GM12878 (cell line): Measurements from ENCODE around the gene GAL. TPM values are rescaled to one million over a fixed set of nuclear protein-coding genes. Genes with fewer than 3 reads are reported as not detected.

Source experiments
- ATAC-seq: fragments of 200-7000 bp; cut with Tn5 transposase; 3 replicates; pipeline ENCODE4 v1.9.1; 2020; ENCODE audit warnings: mild to moderate bottlenecking, moderate library complexity
- BruUV-seq: library from RNA; stranded (reverse); fragments of 400-500 nt; replicated peaks from 2 replicates; lab custom pipeline; 2021; lab: Mats Ljungman, UMichigan
- CTCF ChIA-PET: fragments of 300-600 bp; sonication (Branson Sonifier 250); formaldehyde crosslinking; extraction: SDS; loops from one replicate; lab custom pipeline; 2021; ENCODE audit warnings: inconsistent platforms; lab: Yijun Ruan, JAX
- POLR2A ChIA-PET: fragments of 350-600 bp; formaldehyde crosslinking; extraction: SDS; loops from one replicate; lab custom pipeline; 2021; ENCODE audit warnings: inconsistent platforms; lab: Charles Lee
- RAD21 ChIA-PET: fragments of 300-600 bp; sonication (Branson Sonifier 250); formaldehyde crosslinking; loops from one replicate; lab custom pipeline; 2023; ENCODE audit warnings: antibody characterized with exemption; ENCODE audit not compliant: unreplicated experiment; lab: Charles Lee
- SMC1A ChIA-PET: fragments of 300-600 bp; sonication (Branson Sonifier 250); formaldehyde crosslinking; loops from one replicate; lab custom pipeline; 2023; ENCODE audit not compliant: unreplicated experiment, uncharacterized antibody; lab: Charles Lee
- DNase-seq: peaks from one replicate; pipeline ENCODE4 v3.0.0-alpha.2; 2011; ENCODE audit warnings: low read depth, low spot score
- FAIRE-seq: peaks from 3 replicates; lab custom pipeline; 2011; peaks lifted over from hg19 to GRCh38; lab: Jason Lieb, UNC
- H2AFZ ChIP-seq: 2 replicates; pipeline ENCODE4 v1.6.0; 2011; ENCODE audit warnings: low read depth, low read length, control low read depth; ENCODE audit not compliant: control insufficient read depth
- H3K27ac ChIP-seq: 2 replicates; pipeline ENCODE4 v1.5.1; 2011; ENCODE audit warnings: control low read depth; ENCODE audit not compliant: control insufficient read depth, insufficient read depth
- H3K27me3 ChIP-seq, 2 experiments: replicated peaks in 1 of 2; 2 replicates each; pipeline versions ENCODE4 v1.6.0 to v1.6.1; 2011; ENCODE audit warnings: low read length in 1 of 2; ENCODE audit not compliant: control insufficient read depth in 2 of 2, insufficient read depth in 2 of 2
- H3K36me3 ChIP-seq, 2 experiments: 2 replicates each; pipeline ENCODE4 v1.5.1; 2011; ENCODE audit warnings: low read length in 1 of 2; ENCODE audit not compliant: control insufficient read depth in 2 of 2, insufficient read depth in 2 of 2
- H3K4me1 ChIP-seq: 2 replicates; pipeline ENCODE4 v1.6.1; 2011; ENCODE audit warnings: mild to moderate bottlenecking, low read length, moderate library complexity, mixed read lengths; ENCODE audit not compliant: control insufficient read depth, insufficient read depth
- H3K4me2 ChIP-seq: 2 replicates; pipeline ENCODE4 v1.6.0; 2011; ENCODE audit warnings: control low read depth; ENCODE audit not compliant: control insufficient read depth, insufficient read depth
- H3K4me3 ChIP-seq: fragments of 200-600 bp; sonication (generic); 2 replicates; pipeline ENCODE4 v1.5.1; 2016
- H3K79me2 ChIP-seq: 2 replicates; pipeline ENCODE4 v1.6.0; 2011; ENCODE audit warnings: low read length; ENCODE audit not compliant: control insufficient read depth, insufficient read depth
- H3K9ac ChIP-seq: 2 replicates; pipeline ENCODE4 v1.8.0; 2011; ENCODE audit warnings: low read length, control low read depth, mixed read lengths; ENCODE audit not compliant: control insufficient read depth, insufficient read depth
- H3K9me3 ChIP-seq: replicated peaks from 3 replicates; pipeline ENCODE4 v1.5.1; 2011; ENCODE audit warnings: mild to moderate bottlenecking, low read length; ENCODE audit not compliant: control insufficient read depth, insufficient read depth
- H4K20me1 ChIP-seq: 2 replicates; pipeline ENCODE4 v1.6.0; 2011; ENCODE audit not compliant: control insufficient read depth, insufficient read depth
- BACH1 ChIP-seq: fragments of 450-650 bp; IDR thresholded peaks from 2 replicates; pipeline ENCODE4 v1.6.1; 2017; ENCODE audit warnings: mild to moderate bottlenecking, borderline replicate concordance
- CREB1 ChIP-seq: IDR thresholded peaks from 2 replicates; pipeline ENCODE4 v1.6.1; 2012; ENCODE audit warnings: low read depth, mild to moderate bottlenecking, inconsistent platforms
- EP300 ChIP-seq, 2 experiments: fragments of 150-350 bp in 1 of 2; IDR thresholded peaks; 2 replicates each; pipeline ENCODE4 v1.6.1; 2011 to 2012; ENCODE audit warnings: low read depth in 2 of 2, low read length in 2 of 2, borderline replicate concordance in 1 of 2, improper control_type of control experiment in 1 of 2, inconsistent platforms in 1 of 2; ENCODE audit not compliant: control insufficient read depth in 1 of 2
- GABPA ChIP-seq: IDR thresholded peaks from 2 replicates; pipeline ENCODE4 v1.6.1; 2014; ENCODE audit warnings: antibody characterized with exemption, low read depth, mild to moderate bottlenecking, inconsistent platforms
- MXI1 ChIP-seq: fragments of 150-350 bp; IDR thresholded peaks from 2 replicates; pipeline ENCODE4 v1.6.1; 2011; ENCODE audit warnings: low read depth, mild to moderate bottlenecking, inconsistent platforms, low read length, improper control_type of control experiment
- NFXL1 ChIP-seq: fragments of 450-650 bp; IDR thresholded peaks from 2 replicates; pipeline ENCODE4 v1.6.1; 2017; ENCODE audit warnings: antibody characterized with exemption, mild to moderate bottlenecking, borderline replicate concordance
- PAX5 ChIP-seq: IDR thresholded peaks from 2 replicates; pipeline ENCODE4 v1.6.1; 2011; ENCODE audit warnings: low read depth, low read length, borderline replicate concordance
- POLR2AphosphoS2 ChIP-seq: IDR thresholded peaks from 2 replicates; pipeline ENCODE4 v1.6.1; 2011; ENCODE audit warnings: low read depth, mild to moderate bottlenecking, low read length, improper control_type of control experiment, moderate library complexity
- SUPT20H ChIP-seq: IDR thresholded peaks from 2 replicates; pipeline ENCODE4 v1.6.1; 2011; ENCODE audit warnings: low read depth, mild to moderate bottlenecking, low read length, moderate library complexity, borderline replicate concordance; ENCODE audit not compliant: control insufficient read depth
- ZNF24 ChIP-seq: fragments of 450-650 bp; IDR thresholded peaks from 2 replicates; pipeline ENCODE4 v1.6.1; 2017; ENCODE audit warnings: antibody characterized with exemption, mild to moderate bottlenecking
- WGBS: methylation state at CpG from one replicate; pipeline ENCODE4 v1.1.6; 2016; ENCODE audit warnings: low lambda C conversion rate; ENCODE audit not compliant: insufficient replicate concordance, insufficient coverage; ENCODE audit errors: missing lambda C conversion rate; 5-methylcytosine and 5-hydroxymethylcytosine counted together
- in situ Hi-C: fragments of 300-500 bp; cut with MboI; formaldehyde crosslinking; loops from 9 replicates; pipeline ENCODE4 v1.14.3; 2018; ENCODE audit warnings: mixed read lengths
- intact Hi-C: fragments of 100-400 bp; cut with micrococcal nuclease; formaldehyde crosslinking; loops from one replicate; pipeline ENCODE4 v1.14.2; 2022; ENCODE audit not compliant: unreplicated experiment
- polyA plus RNA-seq, 11 experiments: library from polyadenylated mRNA; depleted of rRNA in 4 of 11; unstranded in 6 of 11; stranded (reverse) in 5 of 11; fragments of >200 nt; fragmentation: Nextera tagmentation in 4 of 11; fragmentation: Illumina TruSeq in 1 of 11; extraction: Ambion mirVana in 4 of 11; extraction: Trizol in 1 of 11; gene quantifications; 1 replicate in 1 of 11; 2 replicates in 10 of 11; pipeline versions ENCODE4 v1.2.1 to v1.2.3, GENCODE V29; 2011 to 2016; ENCODE audit warnings: inconsistent platforms in 2 of 11, missing spikeins in 2 of 11, low read depth in 1 of 11
- total RNA-seq, 4 experiments: library from RNA; depleted of rRNA in 3 of 4; stranded (reverse); fragments of >200 nt in 3 of 4; fragmentation: Illumina TruSeq in 1 of 4; extraction: Trizol in 1 of 4; gene quantifications; 2 replicates each; pipeline versions ENCODE4 v1.2.1 to v1.2.3, GENCODE V29; 2013 to 2021
- TF ChIP-seq, protein P1 (sequence below): fragments of 450-650 bp; IDR thresholded peaks from 2 replicates; pipeline ENCODE4 v1.6.1; 2018; ENCODE audit warnings: borderline replicate concordance, mild to moderate bottlenecking; ENCODE audit not compliant: partially characterized antibody
- TF ChIP-seq, protein P2 (sequence below): fragments of 450-650 bp; IDR thresholded peaks from 2 replicates; pipeline ENCODE4 v1.6.1; 2017; ENCODE audit warnings: mild to moderate bottlenecking, moderate library complexity
- TF ChIP-seq, protein P3 (sequence below): fragments of 150-350 bp; IDR thresholded peaks from 2 replicates; pipeline ENCODE4 v1.6.1; 2016; ENCODE audit warnings: low read depth, low read length

The GAL gene
- total and polyA plus RNA-seq, 10 of the 15 experiments (the other 5 are each of a cell fraction or from before 2014, with no cell fraction given) = 0.35 TPM; not detected in 9

GRCh38 chr11:68698993-68699392, 14.6 kb downstream of the GAL start (continued):
- TF ChIP-seq, protein P1, sequence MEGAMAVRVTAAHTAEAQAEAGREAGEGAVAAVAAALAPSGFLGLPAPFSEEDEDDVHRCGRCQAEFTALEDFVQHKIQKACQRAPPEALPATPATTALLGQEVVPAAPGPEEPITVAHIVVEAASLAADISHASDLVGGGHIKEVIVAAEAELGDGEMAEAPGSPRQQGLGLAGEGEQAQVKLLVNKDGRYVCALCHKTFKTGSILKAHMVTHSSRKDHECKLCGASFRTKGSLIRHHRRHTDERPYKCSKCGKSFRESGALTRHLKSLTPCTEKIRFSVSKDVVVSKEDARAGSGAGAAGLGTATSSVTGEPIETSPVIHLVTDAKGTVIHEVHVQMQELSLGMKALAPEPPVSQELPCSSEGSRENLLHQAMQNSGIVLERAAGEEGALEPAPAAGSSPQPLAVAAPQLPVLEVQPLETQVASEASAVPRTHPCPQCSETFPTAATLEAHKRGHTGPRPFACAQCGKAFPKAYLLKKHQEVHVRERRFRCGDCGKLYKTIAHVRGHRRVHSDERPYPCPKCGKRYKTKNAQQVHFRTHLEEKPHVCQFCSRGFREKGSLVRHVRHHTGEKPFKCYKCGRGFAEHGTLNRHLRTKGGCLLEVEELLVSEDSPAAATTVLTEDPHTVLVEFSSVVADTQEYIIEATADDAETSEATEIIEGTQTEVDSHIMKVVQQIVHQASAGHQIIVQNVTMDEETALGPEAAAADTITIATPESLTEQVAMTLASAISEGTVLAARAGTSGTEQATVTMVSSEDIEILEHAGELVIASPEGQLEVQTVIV = no peak
- TF ChIP-seq SUPT20H (no peak), GABPA (no peak), CREB1 (no peak), BACH1 (no peak)

- Histone ChIP-seq H3K4me3 (no peak overlapping the region), H4K20me1 (no peaks in the 10 kb centered on the region), H2AFZ (no peak overlapping the region), H3K27ac (no peak overlapping the region), H3K9ac (no peak overlapping the region), H3K9me3 (no peaks in the 10 kb centered on the region), H3K4me2 (no peak overlapping the region), H3K27me3 (no peaks in the 10 kb centered on the region; a peak in 1 of 4 replicates), H3K36me3 (no peaks in the 10 kb centered on the region), H3K79me2 (no peaks in the 10 kb centered on the region), H3K4me1 (no peaks in the 10 kb centered on the region)
- FAIRE-seq (no peak), DNase-seq (no peak), ATAC-seq (no peak)
- in situ Hi-C loops (no loop called here), intact Hi-C loops (no loop called here)
- no TSS peak for BruUV-seq
- WGBS = 61% methylated on average over 16 of the region's 16 CpGs
- ChIA-PET SMC1A (no interaction called here), CTCF (no interaction called here), RAD21 (no interaction called here), POLR2A (no interaction called here)
- no peak for TF ChIP-seq ZNF24
- no peak for TF ChIP-seq PAX5
- no peak for TF ChIP-seq MXI1
- no peak for TF ChIP-seq EP300 (IDR thresholded peaks at IDR 0.05; ENCODE audit: borderline replicate concordance in 1 of 2, control insufficient read depth in 1 of 2, low read depth in 2 of 2, low read length in 2 of 2)
- no peak for TF ChIP-seq SUPT20H
- TF ChIP-seq POLR2AphosphoS2 = no peak
- TF ChIP-seq, protein P2, sequence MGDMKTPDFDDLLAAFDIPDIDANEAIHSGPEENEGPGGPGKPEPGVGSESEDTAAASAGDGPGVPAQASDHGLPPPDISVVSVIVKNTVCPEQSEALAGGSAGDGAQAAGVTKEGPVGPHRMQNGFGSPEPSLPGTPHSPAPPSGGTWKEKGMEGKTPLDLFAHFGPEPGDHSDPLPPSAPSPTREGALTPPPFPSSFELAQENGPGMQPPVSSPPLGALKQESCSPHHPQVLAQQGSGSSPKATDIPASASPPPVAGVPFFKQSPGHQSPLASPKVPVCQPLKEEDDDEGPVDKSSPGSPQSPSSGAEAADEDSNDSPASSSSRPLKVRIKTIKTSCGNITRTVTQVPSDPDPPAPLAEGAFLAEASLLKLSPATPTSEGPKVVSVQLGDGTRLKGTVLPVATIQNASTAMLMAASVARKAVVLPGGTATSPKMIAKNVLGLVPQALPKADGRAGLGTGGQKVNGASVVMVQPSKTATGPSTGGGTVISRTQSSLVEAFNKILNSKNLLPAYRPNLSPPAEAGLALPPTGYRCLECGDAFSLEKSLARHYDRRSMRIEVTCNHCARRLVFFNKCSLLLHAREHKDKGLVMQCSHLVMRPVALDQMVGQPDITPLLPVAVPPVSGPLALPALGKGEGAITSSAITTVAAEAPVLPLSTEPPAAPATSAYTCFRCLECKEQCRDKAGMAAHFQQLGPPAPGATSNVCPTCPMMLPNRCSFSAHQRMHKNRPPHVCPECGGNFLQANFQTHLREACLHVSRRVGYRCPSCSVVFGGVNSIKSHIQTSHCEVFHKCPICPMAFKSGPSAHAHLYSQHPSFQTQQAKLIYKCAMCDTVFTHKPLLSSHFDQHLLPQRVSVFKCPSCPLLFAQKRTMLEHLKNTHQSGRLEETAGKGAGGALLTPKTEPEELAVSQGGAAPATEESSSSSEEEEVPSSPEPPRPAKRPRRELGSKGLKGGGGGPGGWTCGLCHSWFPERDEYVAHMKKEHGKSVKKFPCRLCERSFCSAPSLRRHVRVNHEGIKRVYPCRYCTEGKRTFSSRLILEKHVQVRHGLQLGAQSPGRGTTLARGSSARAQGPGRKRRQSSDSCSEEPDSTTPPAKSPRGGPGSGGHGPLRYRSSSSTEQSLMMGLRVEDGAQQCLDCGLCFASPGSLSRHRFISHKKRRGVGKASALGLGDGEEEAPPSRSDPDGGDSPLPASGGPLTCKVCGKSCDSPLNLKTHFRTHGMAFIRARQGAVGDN = no peak
- TF ChIP-seq NFXL1 = no peak
- TF ChIP-seq, protein P3, sequence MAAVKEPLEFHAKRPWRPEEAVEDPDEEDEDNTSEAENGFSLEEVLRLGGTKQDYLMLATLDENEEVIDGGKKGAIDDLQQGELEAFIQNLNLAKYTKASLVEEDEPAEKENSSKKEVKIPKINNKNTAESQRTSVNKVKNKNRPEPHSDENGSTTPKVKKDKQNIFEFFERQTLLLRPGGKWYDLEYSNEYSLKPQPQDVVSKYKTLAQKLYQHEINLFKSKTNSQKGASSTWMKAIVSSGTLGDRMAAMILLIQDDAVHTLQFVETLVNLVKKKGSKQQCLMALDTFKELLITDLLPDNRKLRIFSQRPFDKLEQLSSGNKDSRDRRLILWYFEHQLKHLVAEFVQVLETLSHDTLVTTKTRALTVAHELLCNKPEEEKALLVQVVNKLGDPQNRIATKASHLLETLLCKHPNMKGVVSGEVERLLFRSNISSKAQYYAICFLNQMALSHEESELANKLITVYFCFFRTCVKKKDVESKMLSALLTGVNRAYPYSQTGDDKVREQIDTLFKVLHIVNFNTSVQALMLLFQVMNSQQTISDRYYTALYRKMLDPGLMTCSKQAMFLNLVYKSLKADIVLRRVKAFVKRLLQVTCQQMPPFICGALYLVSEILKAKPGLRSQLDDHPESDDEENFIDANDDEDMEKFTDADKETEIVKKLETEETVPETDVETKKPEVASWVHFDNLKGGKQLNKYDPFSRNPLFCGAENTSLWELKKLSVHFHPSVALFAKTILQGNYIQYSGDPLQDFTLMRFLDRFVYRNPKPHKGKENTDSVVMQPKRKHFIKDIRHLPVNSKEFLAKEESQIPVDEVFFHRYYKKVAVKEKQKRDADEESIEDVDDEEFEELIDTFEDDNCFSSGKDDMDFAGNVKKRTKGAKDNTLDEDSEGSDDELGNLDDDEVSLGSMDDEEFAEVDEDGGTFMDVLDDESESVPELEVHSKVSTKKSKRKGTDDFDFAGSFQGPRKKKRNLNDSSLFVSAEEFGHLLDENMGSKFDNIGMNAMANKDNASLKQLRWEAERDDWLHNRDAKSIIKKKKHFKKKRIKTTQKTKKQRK = no peak
Observed at GRCh38 chr11:68704887-68705286, 20.5 kb downstream of the GAL start.
